ENCODE data around the gene POLR2C. TPM values are rescaled to one million over a fixed set of nuclear protein-coding genes. Genes with fewer than 3 reads are reported as not detected.

Gene POLR2C
- total and polyA plus RNA-seq, 2 of the 13 experiments (the other 11 are each of a cell fraction or from before 2014, with no cell fraction given), result 104 to 216 TPM

GRCh38 chr16:57480754-57481230 is 18.3 kb downstream of the POLR2C start (continued):
- TF ChIP-seq ZFP91 (CRISPR knock-in tag; IDR thresholded peaks at IDR 0.05; ENCODE audit: borderline replicate concordance) (no peak), ZNF720 (CRISPR knock-in tag; IDR thresholded peaks at IDR 0.05) (no peak), RNF2 (conservative IDR thresholded peaks at IDR 0.05; ENCODE audit: low read depth) (no peak), ZNF484 (CRISPR knock-in tag; IDR thresholded peaks at IDR 0.05; ENCODE audit: borderline replicate concordance, low read depth) (0 out of 2 replicates have a peak, but pooled peaks have one; percentile 8), HNRNPH1 (optimal IDR thresholded peaks at IDR 0.05; ENCODE audit: low read depth, low read length) (no peak), HMGA1 (CRISPR knock-in tag; conservative IDR thresholded peaks at IDR 0.05) (no peak), SRF (IDR thresholded peaks at IDR 0.05; ENCODE audit: low read depth, low read length) (no peak), ZSCAN25 (CRISPR knock-in tag; IDR thresholded peaks at IDR 0.05) (no peak), CBX2 (IDR thresholded peaks at IDR 0.05; ENCODE audit: low read depth, low read length) (no peak), CBX2 (CRISPR knock-in tag; IDR thresholded peaks at IDR 0.05; ENCODE audit: low read depth) (no peak), CENPX (CRISPR knock-in tag; IDR thresholded peaks at IDR 0.05) (no peak), ZNF768 (CRISPR knock-in tag; IDR thresholded peaks at IDR 0.05) (peak; percentile 100), RERE (CRISPR knock-in tag; IDR thresholded peaks at IDR 0.05; ENCODE audit: low read depth) (no peak), ETV5 (CRISPR knock-in tag; IDR thresholded peaks at IDR 0.05; ENCODE audit: borderline replicate concordance) (no peak), ARID2 (CRISPR knock-in tag; IDR thresholded peaks at IDR 0.05; ENCODE audit: borderline replicate concordance) (no peak), MTF2 (CRISPR knock-in tag; IDR thresholded peaks at IDR 0.05; ENCODE audit: borderline replicate concordance) (no peak), HINFP (CRISPR knock-in tag; IDR thresholded peaks at IDR 0.05; ENCODE audit: low read depth) (0 out of 2 replicates have a peak, but pooled peaks have one; percentile 7), ZNF280D (CRISPR knock-in tag; IDR thresholded peaks at IDR 0.05) (no peak), ZFP36 (IDR thresholded peaks at IDR 0.05; ENCODE audit: borderline replicate concordance, low read depth, low read length, partially characterized antibody) (peak; percentile 80)
